ENCODE results near the gene HERC3. TPM values are rescaled to one million over a fixed set of nuclear protein-coding genes. Genes with fewer than 3 reads are reported as not detected.

HERC3 gene
- total RNA-seq, 4 donors from 2014 or later = 29.8 to 48.9 (median 42.4) TPM

DNA sequence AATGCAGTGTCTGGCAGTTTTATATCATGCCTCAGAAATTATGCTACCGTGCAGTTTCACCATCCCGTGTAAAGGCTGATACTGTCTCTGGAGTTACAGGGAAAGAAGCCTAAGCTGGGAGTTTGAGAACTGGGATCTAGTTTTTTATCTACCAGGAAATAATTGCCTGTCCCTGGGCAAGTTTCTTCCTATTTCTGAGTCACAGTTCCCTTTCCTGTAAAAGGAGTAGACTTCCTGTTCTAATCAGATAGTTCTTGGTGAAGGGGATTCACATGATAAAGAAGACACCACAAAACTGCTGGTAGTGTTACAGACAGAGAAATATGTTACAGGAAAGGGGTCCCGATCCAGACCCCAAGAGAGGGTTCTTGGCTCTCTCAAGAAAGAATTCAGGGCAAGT is 17.1 kb downstream of the HERC3 start:
- no peak for TF ChIP-seq CTCF (IDR thresholded peaks at IDR 0.05; ENCODE audit: low read depth)

DNA sequence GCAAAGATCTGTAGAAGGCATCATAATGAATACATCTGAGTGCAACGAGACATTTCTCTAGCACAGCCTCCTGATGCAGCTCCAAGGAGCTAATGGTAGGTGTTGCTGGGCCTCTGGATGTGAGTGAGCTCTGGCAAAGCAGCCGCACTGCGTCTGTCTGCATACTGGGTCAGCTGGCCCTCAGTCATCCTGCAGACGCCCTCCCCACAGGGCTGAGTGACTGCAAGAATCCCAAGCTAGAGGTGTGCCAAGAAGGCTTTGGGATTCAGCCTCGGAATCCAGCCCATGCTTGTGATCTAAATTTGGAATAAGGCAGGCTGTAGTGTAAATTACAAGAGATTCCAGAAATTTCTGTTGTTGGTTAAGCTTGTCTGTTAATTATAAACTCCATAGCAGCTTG is 18.5 kb downstream of the HERC3 start:
- no peak for TF ChIP-seq CTCF (IDR thresholded peaks at IDR 0.05; ENCODE audit: low read depth)

GRCh38 chr4:88613417-88613875 is 21.2 kb downstream of the HERC3 start:
- TF ChIP-seq CTCF (IDR thresholded peaks at IDR 0.05; ENCODE audit: low read depth) = no peak

DNA sequence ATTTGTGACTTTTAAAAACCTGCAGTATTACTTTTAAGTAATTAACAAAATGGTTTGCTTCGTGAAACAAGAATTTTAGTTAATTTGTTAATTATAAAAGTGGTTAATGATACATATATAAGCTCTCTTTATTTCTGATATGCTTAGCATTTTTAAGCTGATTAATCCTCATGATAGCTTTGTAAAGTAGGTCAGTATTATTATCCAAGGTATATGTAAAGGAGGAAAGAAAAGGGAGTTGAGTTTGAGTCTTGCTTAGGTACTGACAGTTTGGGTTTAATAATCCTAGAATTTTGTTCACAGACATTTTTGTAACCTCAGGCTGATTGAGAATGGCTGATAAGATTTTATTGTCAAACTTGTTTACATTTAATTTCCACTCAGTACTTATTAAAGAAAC is 21.8 kb downstream of the HERC3 start:
- no peak for TF ChIP-seq CTCF (IDR thresholded peaks at IDR 0.05; ENCODE audit: low read depth)

GRCh38 chr4:88616275-88617150 is 24.2 kb downstream of the HERC3 start:
- TF ChIP-seq CTCF (IDR thresholded peaks at IDR 0.05; ENCODE audit: low read depth) = no peak

GRCh38 chr4:88618782-88619485 is 26.7 kb downstream of the HERC3 start:
- no peak for TF ChIP-seq CTCF (IDR thresholded peaks at IDR 0.05; ENCODE audit: low read depth)

DNA sequence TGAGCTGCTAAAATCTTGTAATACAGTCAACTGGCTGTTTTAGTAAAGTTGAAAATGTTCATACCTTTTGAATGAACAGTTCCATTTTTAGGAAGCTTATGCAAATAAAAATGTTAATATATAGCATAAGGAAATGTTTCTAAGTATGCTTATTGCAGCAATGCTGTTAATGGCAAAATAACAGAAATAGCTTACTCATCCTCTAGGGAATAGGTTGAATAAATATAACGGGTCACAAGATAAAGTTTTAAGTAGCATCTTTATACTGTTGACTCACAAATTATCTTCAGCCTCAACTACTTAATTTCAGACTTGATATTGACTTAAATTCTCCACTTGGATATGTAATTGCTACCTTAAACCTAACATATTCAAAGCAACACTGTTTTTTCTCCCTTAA is 27.7 kb downstream of the HERC3 start:
- TF ChIP-seq CTCF (IDR thresholded peaks at IDR 0.05; ENCODE audit: low read depth) = no peak

Measured in subcutaneous adipose tissue (tissue), 4 donors.